DND-41 (cell line): ENCODE data around the gene RXFP4.

ENCODE experiments used
- CTCF ChIP-seq: IDR thresholded peaks from 2 replicates; pipeline ENCODE4 v1.5.1; 2012; ENCODE audit warnings: borderline replicate concordance, low read length, moderate library complexity, mild to moderate bottlenecking; ENCODE audit not compliant: poor library complexity, severe bottlenecking; ENCODE audit errors: extremely low read depth
- EZH2 ChIP-seq: IDR thresholded peaks from 3 replicates; pipeline ENCODE4 v1.6.1; 2012; ENCODE audit warnings: borderline replicate concordance, low read depth, mild to moderate bottlenecking, moderate library complexity, low read length, inconsistent platforms; ENCODE audit not compliant: severe bottlenecking

GRCh38 chr1:155911156-155912055, 30.0 kb upstream of the RXFP4 start, which contains the start of gene RIT1:
- no peak for TF ChIP-seq CTCF
- TF ChIP-seq EZH2, result no peak
